Stomach (tissue), 9 donors: ENCODE results near the gene PLSCR2. TPM values are rescaled to one million over a fixed set of nuclear protein-coding genes. Genes with fewer than 3 reads are reported as not detected.

Source experiments
- DNase-seq, 2 donors: peaks; one replicate each; pipeline versions ENCODE4 v3.0.0 to v3.0.0-alpha.2; 2013 to 2019
- H3K27ac ChIP-seq, 5 donors: fragments of 200-600 bp in 4 of 5; sonication (generic) in 4 of 5; one replicate each; pipeline ENCODE4 v1.5.1; 2013 to 2019; ENCODE audit warnings: mild to moderate bottlenecking in 1 of 5, moderate library complexity in 1 of 5
- H3K27me3 ChIP-seq, 3 donors: fragments of 200-600 bp; sonication (generic); one replicate each; pipeline ENCODE4 v1.5.1; 2017 to 2019; ENCODE audit warnings: mixed run types in 1 of 3
- H3K36me3 ChIP-seq, 4 donors: fragments of 200-600 bp; sonication (generic); 1 replicate in 3 of 4; 2 replicates in 1 of 4; pipeline ENCODE4 v1.5.1; 2016 to 2019
- H3K4me1 ChIP-seq, 4 donors: fragments of 200-600 bp; sonication (generic); one replicate each; pipeline ENCODE4 v1.5.1; 2016 to 2019
- H3K4me3 ChIP-seq, 4 donors: fragments of 200-600 bp; sonication (generic) in 3 of 4; one replicate each; pipeline ENCODE4 v1.5.1; 2016 to 2019; ENCODE audit warnings: mild to moderate bottlenecking in 1 of 4
- H3K9me3 ChIP-seq, 4 donors: fragments of 200-600 bp; sonication (generic); one replicate each; pipeline ENCODE4 v1.5.1; 2016 to 2019
- EP300 ChIP-seq: sonication (generic); formaldehyde crosslinking; IDR thresholded peaks from one replicate; pipeline ENCODE4 v1.6.1; 2017; ENCODE audit warnings: antibody characterized with exemption
- POLR2A ChIP-seq, 4 donors: fragments of 450-650 bp; IDR thresholded peaks; one replicate each; pipeline ENCODE4 v1.6.1; 2016; ENCODE audit warnings: antibody characterized with exemption in 4 of 4, control low read depth in 2 of 4, mild to moderate bottlenecking in 1 of 4, moderate library complexity in 1 of 4
- POLR2AphosphoS5 ChIP-seq, 3 donors: sonication (generic); formaldehyde crosslinking; IDR thresholded peaks; one replicate each; pipeline ENCODE4 v1.6.1; 2016; ENCODE audit warnings: antibody characterized with exemption in 3 of 3
- WGBS, 5 donors: extraction: QIAGEN DNeasy Blood & Tissue Kit in 3 of 5; methylation state at CpG; one replicate each; pipeline versions ENCODE4 v1.1.5 to v1.1.7; 2013 to 2018; 5-methylcytosine and 5-hydroxymethylcytosine counted together
- intact Hi-C: fragments of 100-400 bp; cut with DNase I; formaldehyde crosslinking; loops from one replicate; pipeline ENCODE4 v1.15.1; 2023; ENCODE audit warnings: low total_unique reads
- polyA plus RNA-seq, 3 donors: library from polyadenylated mRNA; stranded (reverse); fragments of 200-250 nt; gene quantifications; one replicate each; pipeline ENCODE4 v1.2.3, GENCODE V29; 2013
- total RNA-seq, 5 donors: library from RNA; depleted of rRNA; stranded (reverse); fragments of >200 nt; gene quantifications; one replicate each; pipeline versions ENCODE4 v1.1.0 to v1.2.3, GENCODE V29; 2014 to 2016
- TF ChIP-seq, protein P1 (sequence below), 7 experiments: fragments of 450-650 bp in 4 of 7; fragments of 200-600 bp in 3 of 7; sonication (generic) in 3 of 7; IDR thresholded peaks; one replicate each; pipeline ENCODE4 v1.5.1; 2016 to 2019; ENCODE audit warnings: antibody characterized with exemption in 7 of 7, control low read depth in 2 of 7, mild to moderate bottlenecking in 1 of 7
- donor health status: healthy with polysubstance abuse.
- donor health status: Bipolar disorder and iron deficiency.
- donor health status: healthy.

Gene PLSCR2
- total and polyA plus RNA-seq, 8 donors: 0.20 to 0.73 TPM; not detected in 6

DNA sequence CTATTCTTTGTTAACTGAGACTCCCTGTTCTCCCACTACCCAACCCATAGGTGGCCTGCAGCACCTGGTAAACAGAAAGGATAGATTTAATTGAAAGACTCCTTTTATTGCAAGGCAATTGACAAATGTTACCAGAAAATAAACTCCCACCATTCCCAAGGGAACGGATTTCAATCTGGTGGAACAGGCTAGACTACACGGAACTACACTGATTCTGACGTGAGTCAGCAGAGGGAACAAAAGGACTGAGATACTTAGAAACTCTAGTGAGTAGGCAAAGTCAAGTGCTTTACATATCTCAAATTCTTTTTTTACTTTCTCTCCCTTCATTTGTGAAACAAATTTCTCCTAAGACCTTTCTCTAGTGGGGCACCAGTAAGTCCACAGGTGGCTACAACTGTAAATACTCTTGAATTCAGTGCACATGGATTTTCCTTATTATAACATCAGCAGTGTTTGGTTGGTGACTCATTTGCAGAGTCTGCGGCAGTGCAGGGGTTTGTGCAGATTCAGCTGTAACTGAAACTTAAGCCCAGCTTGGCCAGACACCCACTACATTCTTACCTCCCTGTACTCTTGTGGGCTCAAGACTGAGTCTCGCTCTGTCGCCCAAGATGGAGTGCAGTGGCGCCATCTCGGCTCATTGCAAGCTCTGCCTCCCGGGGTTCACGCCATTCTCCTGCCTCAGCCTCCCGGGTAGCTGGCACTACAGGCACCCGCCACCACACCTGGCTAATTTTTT lies 34.3 kb upstream of the PLSCR2 start:
- Histone ChIP-seq H3K36me3 (no peaks in the 10 kb centered on the region), H3K27me3 (no peaks in the 10 kb centered on the region), H3K4me1 (peaks cover 0 to 48% (median 17%) of the 10 kb centered on the region in 4 donors), H3K9me3 (no peaks in the 10 kb centered on the region), H3K27ac (peak overlapping the region in 4 of 5 donors; percentile 13 to 38 (median 21)), H3K4me3 (no peak overlapping the region)
- intact Hi-C loops: no loop called here
- no peak for TF ChIP-seq POLR2A (IDR thresholded peaks at IDR 0.05)
- peak in 1 of 3 donors; percentile 24 for TF ChIP-seq POLR2AphosphoS5 (IDR thresholded peaks at IDR 0.05)
- WGBS, 5 donors: 66 to 79% (median 71%) methylated on average over 12 of the region's 12 CpGs
- peak in 1 of 2 donors; percentile 64 for DNase-seq

DNA sequence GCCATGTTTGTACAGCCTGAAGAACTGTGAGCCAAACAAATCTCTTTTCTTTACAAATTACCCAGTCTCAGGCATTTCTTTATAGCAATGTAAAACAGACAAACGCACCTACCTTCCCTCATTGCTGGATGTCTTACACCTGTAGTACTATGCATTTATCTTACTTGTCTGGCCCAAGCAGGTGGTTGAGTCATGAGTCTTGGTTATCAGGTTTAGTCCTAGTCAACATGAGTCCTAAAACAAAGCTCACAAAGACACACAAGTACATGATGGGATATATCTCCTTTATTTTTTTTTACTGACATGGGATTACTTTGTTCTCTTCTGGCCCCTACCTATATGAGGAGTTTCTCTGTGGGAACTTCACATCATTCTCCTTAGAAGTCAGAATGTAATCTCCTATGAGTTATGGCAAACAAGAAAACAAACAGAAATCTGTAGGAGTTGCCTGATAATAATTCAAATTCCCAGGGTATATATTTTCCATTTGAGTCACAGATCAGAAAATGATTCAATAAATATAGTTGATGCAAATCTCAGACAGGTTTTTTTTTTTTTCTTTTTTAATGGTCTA lies 33.6 kb upstream of the PLSCR2 start:
- DNase-seq: no peak
- Histone ChIP-seq H3K36me3 (no peaks in the 10 kb centered on the region), H3K27me3 (no peaks in the 10 kb centered on the region), H3K4me1 (peaks cover 0 to 47% (median 17%) of the 10 kb centered on the region in 4 donors), H3K4me3 (no peak overlapping the region), H3K27ac (peak overlapping the region in 3 of 5 donors; percentile 18 to 35 (median 24)), H3K9me3 (no peaks in the 10 kb centered on the region)
- 44 to 74% (median 65%) methylated on average over 1 of the region's 1 CpG for WGBS, 5 donors
- TF ChIP-seq POLR2A (IDR thresholded peaks at IDR 0.05): no peak
- TF ChIP-seq POLR2AphosphoS5 (IDR thresholded peaks at IDR 0.05): no peak
- TF ChIP-seq, protein P1, sequence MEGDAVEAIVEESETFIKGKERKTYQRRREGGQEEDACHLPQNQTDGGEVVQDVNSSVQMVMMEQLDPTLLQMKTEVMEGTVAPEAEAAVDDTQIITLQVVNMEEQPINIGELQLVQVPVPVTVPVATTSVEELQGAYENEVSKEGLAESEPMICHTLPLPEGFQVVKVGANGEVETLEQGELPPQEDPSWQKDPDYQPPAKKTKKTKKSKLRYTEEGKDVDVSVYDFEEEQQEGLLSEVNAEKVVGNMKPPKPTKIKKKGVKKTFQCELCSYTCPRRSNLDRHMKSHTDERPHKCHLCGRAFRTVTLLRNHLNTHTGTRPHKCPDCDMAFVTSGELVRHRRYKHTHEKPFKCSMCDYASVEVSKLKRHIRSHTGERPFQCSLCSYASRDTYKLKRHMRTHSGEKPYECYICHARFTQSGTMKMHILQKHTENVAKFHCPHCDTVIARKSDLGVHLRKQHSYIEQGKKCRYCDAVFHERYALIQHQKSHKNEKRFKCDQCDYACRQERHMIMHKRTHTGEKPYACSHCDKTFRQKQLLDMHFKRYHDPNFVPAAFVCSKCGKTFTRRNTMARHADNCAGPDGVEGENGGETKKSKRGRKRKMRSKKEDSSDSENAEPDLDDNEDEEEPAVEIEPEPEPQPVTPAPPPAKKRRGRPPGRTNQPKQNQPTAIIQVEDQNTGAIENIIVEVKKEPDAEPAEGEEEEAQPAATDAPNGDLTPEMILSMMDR (IDR thresholded peaks at IDR 0.05): no peak
- TF ChIP-seq EP300: no peak
- intact Hi-C loops: no loop called here

DNA sequence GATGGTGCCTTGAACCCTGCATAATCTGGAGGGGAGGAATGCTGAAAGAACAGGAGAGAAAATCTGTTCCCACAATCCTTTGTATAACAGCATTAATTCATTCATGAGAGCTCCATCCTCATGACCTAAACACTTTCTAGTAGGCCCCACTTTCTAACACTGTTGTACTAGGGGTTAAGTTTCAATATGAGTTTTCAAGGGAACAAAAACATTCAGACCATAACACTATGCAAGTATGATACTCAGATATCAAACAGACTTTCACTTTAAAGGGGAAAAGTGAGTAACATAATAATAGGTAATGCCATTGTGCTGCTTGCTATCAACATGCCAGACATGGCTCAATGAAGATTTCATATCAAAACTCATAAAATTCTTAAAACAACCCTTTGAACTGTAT lies 32.4 kb upstream of the PLSCR2 start:
- TF ChIP-seq POLR2AphosphoS5 (IDR thresholded peaks at IDR 0.05) (no peak), POLR2A (IDR thresholded peaks at IDR 0.05) (no peak), EP300 (no peak)
- TF ChIP-seq, protein P1 (IDR thresholded peaks at IDR 0.05): no peak

DNA sequence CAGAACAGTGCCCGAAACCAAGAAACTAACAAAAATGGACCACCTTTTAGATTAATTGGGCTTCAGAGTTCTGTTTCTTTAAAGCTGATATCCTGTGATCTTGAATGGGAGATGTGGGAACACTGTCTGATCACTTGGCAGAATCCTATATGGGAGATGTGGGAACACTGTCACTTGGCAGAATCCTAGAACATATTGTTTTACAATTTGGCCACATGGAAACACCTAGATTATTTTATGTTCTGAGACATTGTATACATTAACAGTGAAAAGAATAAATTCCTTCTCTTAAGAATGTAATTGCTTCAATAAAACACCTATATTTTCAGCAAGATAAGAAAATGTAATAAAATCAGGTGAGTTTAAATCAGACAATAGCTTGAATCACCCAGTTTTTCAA lies 30.3 kb upstream of the PLSCR2 start:
- DNase-seq: no peak
- no peak overlapping the region for H3K4me3 ChIP-seq
- WGBS, 5 donors: 63 to 83% (median 75%) methylated on average over 1 of the region's 1 CpG
- intact Hi-C loops: no loop called here
- no peaks in the 10 kb centered on the region for H3K9me3 ChIP-seq
- H3K27me3 ChIP-seq: no peaks in the 10 kb centered on the region
- no peak overlapping the region for H3K27ac ChIP-seq
- H3K36me3 ChIP-seq: no peaks in the 10 kb centered on the region
- H3K4me1 ChIP-seq: peaks cover 0 to 17% (median 8%) of the 10 kb centered on the region in 4 donors
- TF ChIP-seq POLR2A (IDR thresholded peaks at IDR 0.05) (no peak), POLR2AphosphoS5 (IDR thresholded peaks at IDR 0.05) (no peak), EP300 (no peak)
- TF ChIP-seq, protein P1 (IDR thresholded peaks at IDR 0.05): no peak

More for the DNA sequence above, 32.4 kb upstream of the PLSCR2 start:
- intact Hi-C loops: no loop called here
- Histone ChIP-seq H3K9me3 (no peaks in the 10 kb centered on the region), H3K4me1 (peaks cover 0 to 35% (median 17%) of the 10 kb centered on the region in 4 donors), H3K27ac (no peak overlapping the region), H3K27me3 (no peaks in the 10 kb centered on the region), H3K36me3 (no peaks in the 10 kb centered on the region), H3K4me3 (no peak overlapping the region)
- no peak for DNase-seq
